ENCODE results near the gene TEKT5. TPM values are rescaled to one million over a fixed set of nuclear protein-coding genes. Genes with fewer than 3 reads are reported as not detected.

The TEKT5 gene
- total RNA-seq, 3 donors from 2014 or later: not detected

- Histone ChIP-seq H3K9me3 (no peaks in the 10 kb centered on the region), H3K4me1 (no peaks in the 10 kb centered on the region), H3K27ac (no peak overlapping the region), H3K27me3 (no peaks in the 10 kb centered on the region), H3K36me3 (no peaks in the 10 kb centered on the region), H3K4me3 (no peak overlapping the region)
- TF ChIP-seq POLR2AphosphoS5 (IDR thresholded peaks at IDR 0.05) (no peak), POLR2A (IDR thresholded peaks at IDR 0.05) (no peak), CTCF (IDR thresholded peaks at IDR 0.05) (no peak)
- intact Hi-C loops (cut with DNase I; ENCODE audit: low total_unique reads): no loop called here
- no peak for DNase-seq (ENCODE audit: low spot score in 2 of 2)
Observed at GRCh38 chr16:10660950-10661635, 33.6 kb downstream of the TEKT5 start.

- Histone ChIP-seq H3K9me3 (no peaks in the 10 kb centered on the region), H3K27me3 (no peaks in the 10 kb centered on the region), H3K36me3 (no peaks in the 10 kb centered on the region), H3K4me1 (no peaks in the 10 kb centered on the region), H3K4me3 (no peak overlapping the region), H3K27ac (no peak overlapping the region)
- intact Hi-C loops (cut with DNase I; ENCODE audit: low total_unique reads): no loop called here
- TF ChIP-seq POLR2AphosphoS5 (IDR thresholded peaks at IDR 0.05) (no peak), CTCF (IDR thresholded peaks at IDR 0.05) (no peak), POLR2A (IDR thresholded peaks at IDR 0.05) (no peak)
- no peak for DNase-seq (ENCODE audit: low spot score in 2 of 2)
Observed at GRCh38 chr16:10658943-10659342, 35.8 kb downstream of the TEKT5 start.

GRCh38 chr16:10657925-10658324 is 36.8 kb downstream of the TEKT5 start:
- no peak for DNase-seq (ENCODE audit: low spot score in 2 of 2)
- intact Hi-C loops (cut with DNase I; ENCODE audit: low total_unique reads): no loop called here
- no peaks in the 10 kb centered on the region for H3K4me1 ChIP-seq
- no peak overlapping the region for H3K27ac ChIP-seq
- no peaks in the 10 kb centered on the region for H3K36me3 ChIP-seq
- TF ChIP-seq POLR2A (IDR thresholded peaks at IDR 0.05) (no peak), CTCF (IDR thresholded peaks at IDR 0.05) (no peak), POLR2AphosphoS5 (IDR thresholded peaks at IDR 0.05) (no peak)
- no peak overlapping the region for H3K4me3 ChIP-seq
- no peaks in the 10 kb centered on the region for H3K27me3 ChIP-seq
- H3K9me3 ChIP-seq: no peaks in the 10 kb centered on the region

- no peaks in the 10 kb centered on the region for H3K4me1 ChIP-seq
- H3K4me3 ChIP-seq: no peak overlapping the region
- TF ChIP-seq CTCF (IDR thresholded peaks at IDR 0.05) (no peak), POLR2A (IDR thresholded peaks at IDR 0.05) (no peak), POLR2AphosphoS5 (IDR thresholded peaks at IDR 0.05) (no peak)
- H3K36me3 ChIP-seq: no peaks in the 10 kb centered on the region
- no peaks in the 10 kb centered on the region for H3K9me3 ChIP-seq
- DNase-seq (ENCODE audit: low spot score in 2 of 2): no peak
- no peak overlapping the region for H3K27ac ChIP-seq
- intact Hi-C loops (cut with DNase I; ENCODE audit: low total_unique reads): no loop called here
- no peaks in the 10 kb centered on the region for H3K27me3 ChIP-seq
Observed at GRCh38 chr16:10656618-10657017, 38.1 kb downstream of the TEKT5 start.

- TF ChIP-seq CTCF (IDR thresholded peaks at IDR 0.05): no peak
- no peak for TF ChIP-seq POLR2A (IDR thresholded peaks at IDR 0.05)
- TF ChIP-seq POLR2AphosphoS5 (IDR thresholded peaks at IDR 0.05): no peak
- no peaks in the 10 kb centered on the region for H3K4me1 ChIP-seq
- intact Hi-C loops (cut with DNase I; ENCODE audit: low total_unique reads): no loop called here
- no peak overlapping the region for H3K27ac ChIP-seq
- DNase-seq (ENCODE audit: low spot score in 2 of 2): no peak
- H3K9me3 ChIP-seq: no peaks in the 10 kb centered on the region
- H3K36me3 ChIP-seq: no peaks in the 10 kb centered on the region
- no peak overlapping the region for H3K4me3 ChIP-seq
- no peaks in the 10 kb centered on the region for H3K27me3 ChIP-seq
Observed at GRCh38 chr16:10655415-10655977, 39.2 kb downstream of the TEKT5 start.

All from breast epithelium (tissue), 4 donors.